ENCODE results near the gene RYR2.

GRCh38 chr1:237018896-237019295 is 23.1 kb upstream of the RYR2 start:
- TF ChIP-seq CTCF (conservative IDR thresholded peaks at IDR 0.05; ENCODE audit: low read depth, low read length), result no peak
- TF ChIP-seq EZH2 (IDR thresholded peaks at IDR 0.05; ENCODE audit: borderline replicate concordance, low read depth, low read length, poor library complexity, severe bottlenecking), result no peak

Measured in A673 (cell line).